ENCODE measurements around the gene PCDHB9.
"Not testable (repeated sequence)": the region's sequence is repeated elsewhere in the genome, so short reads cannot be mapped to it uniquely, and the experiment has no call there.

The PCDHB9 gene

DNA sequence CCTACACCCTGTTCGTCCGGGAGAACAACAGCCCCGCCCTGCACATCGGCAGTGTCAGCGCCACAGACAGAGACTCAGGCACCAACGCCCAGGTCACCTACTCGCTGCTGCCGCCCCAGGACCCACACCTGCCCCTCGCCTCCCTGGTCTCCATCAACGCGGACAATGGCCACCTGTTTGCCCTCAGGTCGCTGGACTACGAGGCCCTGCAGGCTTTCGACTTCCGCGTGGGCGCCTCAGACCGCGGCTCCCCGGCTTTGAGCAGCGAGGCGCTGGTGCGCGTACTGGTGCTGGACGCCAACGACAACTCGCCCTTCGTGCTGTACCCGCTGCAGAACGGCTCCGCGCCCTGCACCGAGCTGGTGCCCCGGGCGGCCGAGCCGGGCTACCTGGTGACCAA is 1.7 kb downstream of the PCDHB9 start:
- DNase-seq (ENCODE audit: low read depth in 2 of 2), result not testable (repeated sequence)

DNA sequence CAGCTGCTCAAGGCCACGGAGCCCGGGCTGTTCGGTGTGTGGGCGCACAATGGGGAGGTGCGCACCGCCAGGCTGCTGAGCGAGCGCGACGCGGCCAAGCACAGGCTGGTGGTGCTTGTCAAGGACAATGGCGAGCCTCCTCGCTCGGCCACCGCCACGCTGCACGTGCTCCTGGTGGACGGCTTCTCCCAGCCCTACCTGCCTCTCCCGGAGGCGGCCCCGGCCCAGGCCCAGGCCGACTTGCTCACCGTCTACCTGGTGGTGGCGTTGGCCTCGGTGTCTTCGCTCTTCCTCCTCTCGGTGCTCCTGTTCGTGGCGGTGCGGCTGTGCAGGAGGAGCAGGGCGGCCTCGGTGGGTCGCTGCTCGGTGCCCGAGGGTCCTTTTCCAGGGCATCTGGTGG is 2.2 kb downstream of the PCDHB9 start:
- not testable (repeated sequence) for DNase-seq (ENCODE audit: low read depth in 2 of 2)

DNA sequence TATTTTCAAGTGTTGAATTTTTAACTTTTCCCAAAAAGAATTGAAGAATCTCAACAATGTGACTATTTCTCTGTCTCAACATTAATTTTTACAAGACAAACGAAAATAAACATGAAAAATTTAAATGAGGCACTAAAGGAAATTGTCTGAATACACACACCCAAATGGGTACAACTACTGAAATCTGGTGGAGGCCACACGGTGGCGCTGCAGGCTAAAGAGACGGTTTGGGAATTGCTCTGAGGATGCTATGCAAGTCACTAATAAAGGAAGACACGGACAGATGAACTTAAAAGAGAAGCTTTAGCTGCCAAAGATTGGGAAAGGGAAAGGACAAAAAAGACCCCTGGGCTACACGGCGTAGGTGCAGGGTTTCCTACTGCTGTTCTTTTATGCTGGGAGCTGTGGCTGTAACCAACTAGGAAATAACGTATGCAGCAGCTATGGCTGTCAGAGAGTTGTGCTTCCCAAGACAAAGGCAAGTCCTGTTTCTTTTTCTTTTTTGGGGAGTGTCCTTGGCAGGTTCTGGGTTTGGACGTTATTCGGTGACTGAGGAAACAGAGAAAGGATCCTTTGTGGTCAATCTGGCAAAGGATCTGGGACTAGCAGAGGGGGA is 5.3 kb downstream of the PCDHB9 start, which contains the start of gene PCDHB10:
Gene PCDHB10 (plus strand): TSS at position 244 of the 616 bp plus-strand sequence. CDS start 200 bp downstream, at position 444.
- DNase-seq (ENCODE audit: low read depth in 2 of 2), result no peak

GRCh38 chr5:141194332-141194731 is 7.4 kb downstream of the PCDHB9 start:
- not testable (repeated sequence) for DNase-seq (ENCODE audit: low read depth in 2 of 2)

DNA sequence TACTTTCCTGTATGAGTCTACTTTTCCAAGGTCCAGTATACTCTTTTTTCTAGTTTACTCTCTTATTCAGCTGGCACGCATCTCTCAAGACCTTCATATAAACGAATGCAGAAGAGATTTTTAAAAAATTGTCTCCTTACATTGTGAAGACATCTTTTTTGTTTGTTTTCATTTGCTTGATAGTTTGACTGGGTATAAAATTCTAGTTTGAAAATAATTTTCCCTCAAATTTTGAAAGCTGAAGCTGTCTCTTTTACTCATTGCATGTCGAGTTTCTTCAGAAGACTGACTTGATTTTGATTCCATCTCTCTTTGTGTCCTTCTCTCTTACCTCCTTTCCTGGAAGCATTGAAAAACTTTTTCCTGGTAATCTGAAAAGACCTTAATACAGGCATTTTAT is 9.4 kb downstream of the PCDHB9 start:
- no peak for DNase-seq (ENCODE audit: low read depth in 2 of 2)

GRCh38 chr5:141199359-141200235 is 12.6 kb downstream of the PCDHB9 start, which contains the start of gene PCDHB11:
PCDHB11 (plus strand) TSS chr5:141199627; CDS start chr5:141199775, 148 bp downstream.
- no peak for DNase-seq (ENCODE audit: low read depth in 2 of 2)

GRCh38 chr5:141201126-141201525 is 14.2 kb downstream of the PCDHB9 start:
- DNase-seq (ENCODE audit: low read depth in 2 of 2), result not testable (repeated sequence)

GRCh38 chr5:141201646-141202045 is 14.7 kb downstream of the PCDHB9 start:
- DNase-seq (ENCODE audit: low read depth in 2 of 2), result not testable (repeated sequence)

DNA sequence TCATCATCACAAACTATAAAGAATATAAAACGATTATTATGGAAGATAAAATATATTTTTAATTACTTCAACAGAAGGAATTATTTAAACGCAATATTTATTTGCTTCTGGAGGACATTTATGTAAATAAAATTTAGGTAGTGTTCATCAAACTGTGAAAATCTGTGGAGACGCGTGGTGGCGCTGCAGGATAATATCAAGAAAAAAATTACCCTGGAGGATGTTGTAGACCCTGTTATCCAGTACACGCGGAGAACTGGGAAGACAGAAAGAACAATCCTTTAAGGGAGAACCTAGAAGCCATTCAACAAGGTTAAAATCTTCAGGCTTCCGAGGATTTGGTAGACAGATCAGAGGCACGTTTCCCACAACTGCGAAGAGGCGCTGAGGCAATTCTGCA is 21.5 kb downstream of the PCDHB9 start, which contains the start of gene PCDHB12:
Gene PCDHB12 (plus strand): TSS at position 242 of the 400 bp plus-strand sequence. CDS start 189 bp downstream, outside the sequence.
- DNase-seq (ENCODE audit: low read depth in 2 of 2), result no peak

- not testable (repeated sequence) for DNase-seq (ENCODE audit: low read depth in 2 of 2)
These were observed 23.3 kb downstream of the PCDHB9 start for GRCh38 chr5:141210281-141210680.

DNA sequence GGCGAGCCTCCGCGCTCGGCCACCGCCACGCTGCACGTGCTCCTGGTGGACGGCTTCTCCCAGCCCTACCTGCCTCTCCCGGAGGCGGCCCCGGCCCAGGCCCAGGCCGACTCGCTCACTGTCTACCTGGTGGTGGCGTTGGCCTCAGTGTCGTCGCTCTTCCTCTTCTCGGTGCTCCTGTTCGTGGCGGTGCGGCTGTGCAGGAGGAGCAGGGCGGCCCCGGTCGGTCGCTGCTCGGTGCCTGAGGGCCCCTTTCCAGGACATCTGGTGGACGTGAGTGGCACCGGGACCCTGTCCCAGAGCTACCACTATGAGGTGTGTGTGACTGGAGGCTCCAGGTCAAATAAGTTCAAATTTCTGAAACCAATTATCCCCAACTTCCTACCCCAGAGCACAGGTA is 23.9 kb downstream of the PCDHB9 start:
- not testable (repeated sequence) for DNase-seq (ENCODE audit: low read depth in 2 of 2)

DNA sequence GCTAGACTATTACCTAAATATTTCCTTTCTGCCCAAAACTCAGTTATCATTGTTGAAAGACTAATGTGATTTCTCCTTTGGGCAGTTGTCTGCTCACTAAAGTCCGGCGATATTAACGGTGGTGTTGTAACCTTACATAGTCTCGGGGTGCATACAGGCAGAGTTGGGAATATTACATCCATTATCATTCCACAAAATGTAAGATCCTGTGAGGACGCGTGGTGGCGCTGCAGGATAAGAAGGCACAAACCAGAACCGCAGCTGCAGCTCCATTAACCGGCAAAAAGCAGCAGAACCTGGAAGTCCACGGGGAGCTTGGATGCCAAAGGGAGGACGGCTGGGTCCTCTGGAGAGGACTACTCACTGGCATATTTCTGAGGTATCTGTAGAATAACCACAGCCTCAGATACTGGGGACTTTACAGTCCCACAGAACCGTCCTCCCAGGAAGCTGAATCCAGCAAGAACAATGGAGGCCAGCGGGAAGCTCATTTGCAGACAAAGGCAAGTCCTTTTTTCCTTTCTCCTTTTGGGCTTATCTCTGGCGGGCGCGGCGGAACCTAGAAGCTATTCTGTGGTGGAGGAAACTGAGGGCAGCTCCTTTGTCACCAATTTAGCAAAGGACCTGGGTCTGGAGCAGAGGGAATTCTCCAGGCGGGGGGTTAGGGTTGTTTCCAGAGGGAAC is 26.8 kb downstream of the PCDHB9 start, which contains the start of gene PCDHB13:
Gene PCDHB13 (plus strand): TSS at position 264 of the 684 bp plus-strand sequence. CDS start 205 bp downstream, at position 469.
- not testable (repeated sequence) for DNase-seq (ENCODE audit: low read depth in 2 of 2)

DNA sequence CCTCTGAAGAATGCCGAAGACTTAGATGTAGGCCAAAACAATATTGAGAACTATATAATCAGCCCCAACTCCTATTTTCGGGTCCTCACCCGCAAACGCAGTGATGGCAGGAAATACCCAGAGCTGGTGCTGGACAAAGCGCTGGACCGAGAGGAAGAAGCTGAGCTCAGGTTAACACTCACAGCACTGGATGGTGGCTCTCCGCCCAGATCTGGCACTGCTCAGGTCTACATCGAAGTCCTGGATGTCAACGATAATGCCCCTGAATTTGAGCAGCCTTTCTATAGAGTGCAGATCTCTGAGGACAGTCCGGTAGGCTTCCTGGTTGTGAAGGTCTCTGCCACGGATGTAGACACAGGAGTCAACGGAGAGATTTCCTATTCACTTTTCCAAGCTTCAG is 27.6 kb downstream of the PCDHB9 start:
- DNase-seq (ENCODE audit: low read depth in 2 of 2), result not testable (repeated sequence)

DNA sequence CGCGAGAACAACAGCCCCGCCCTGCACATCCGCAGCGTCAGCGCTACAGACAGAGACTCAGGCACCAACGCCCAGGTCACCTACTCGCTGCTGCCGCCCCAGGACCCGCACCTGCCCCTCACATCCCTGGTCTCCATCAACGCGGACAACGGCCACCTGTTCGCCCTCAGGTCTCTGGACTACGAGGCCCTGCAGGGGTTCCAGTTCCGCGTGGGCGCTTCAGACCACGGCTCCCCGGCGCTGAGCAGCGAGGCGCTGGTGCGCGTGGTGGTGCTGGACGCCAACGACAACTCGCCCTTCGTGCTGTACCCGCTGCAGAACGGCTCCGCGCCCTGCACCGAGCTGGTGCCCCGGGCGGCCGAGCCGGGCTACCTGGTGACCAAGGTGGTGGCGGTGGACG is 28.5 kb downstream of the PCDHB9 start:
- not testable (repeated sequence) for DNase-seq (ENCODE audit: low read depth in 2 of 2)

- DNase-seq (ENCODE audit: low read depth in 2 of 2), result not testable (repeated sequence)
These were observed 29.1 kb downstream of the PCDHB9 start for GRCh38 chr5:141216035-141216434.

- no peak for DNase-seq (ENCODE audit: low read depth in 2 of 2)
These were observed 36.3 kb downstream of the PCDHB9 start, which contains the start of gene PCDHB14 for GRCh38 chr5:141223112-141223783. PCDHB14 (plus strand) TSS chr5:141223343; CDS start chr5:141223506, 163 bp downstream.

GRCh38 chr5:141224844-141225243 is 37.9 kb downstream of the PCDHB9 start:
- not testable (repeated sequence) for DNase-seq (ENCODE audit: low read depth in 2 of 2)

DNA sequence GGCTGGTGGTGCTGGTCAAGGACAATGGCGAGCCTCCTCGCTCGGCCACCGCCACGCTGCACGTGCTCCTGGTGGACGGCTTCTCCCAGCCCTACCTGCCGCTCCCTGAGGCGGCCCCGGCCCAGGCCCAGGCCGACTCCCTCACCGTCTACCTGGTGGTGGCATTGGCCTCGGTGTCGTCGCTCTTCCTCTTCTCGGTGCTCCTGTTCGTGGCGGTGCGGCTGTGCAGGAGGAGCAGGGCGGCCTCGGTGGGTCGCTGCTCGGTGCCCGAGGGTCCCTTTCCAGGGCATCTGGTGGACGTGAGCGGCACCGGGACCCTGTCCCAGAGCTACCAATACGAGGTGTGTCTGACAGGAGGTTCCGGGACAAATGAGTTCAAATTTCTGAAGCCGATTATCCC is 38.5 kb downstream of the PCDHB9 start:
- not testable (repeated sequence) for DNase-seq (ENCODE audit: low read depth in 2 of 2)

DNA sequence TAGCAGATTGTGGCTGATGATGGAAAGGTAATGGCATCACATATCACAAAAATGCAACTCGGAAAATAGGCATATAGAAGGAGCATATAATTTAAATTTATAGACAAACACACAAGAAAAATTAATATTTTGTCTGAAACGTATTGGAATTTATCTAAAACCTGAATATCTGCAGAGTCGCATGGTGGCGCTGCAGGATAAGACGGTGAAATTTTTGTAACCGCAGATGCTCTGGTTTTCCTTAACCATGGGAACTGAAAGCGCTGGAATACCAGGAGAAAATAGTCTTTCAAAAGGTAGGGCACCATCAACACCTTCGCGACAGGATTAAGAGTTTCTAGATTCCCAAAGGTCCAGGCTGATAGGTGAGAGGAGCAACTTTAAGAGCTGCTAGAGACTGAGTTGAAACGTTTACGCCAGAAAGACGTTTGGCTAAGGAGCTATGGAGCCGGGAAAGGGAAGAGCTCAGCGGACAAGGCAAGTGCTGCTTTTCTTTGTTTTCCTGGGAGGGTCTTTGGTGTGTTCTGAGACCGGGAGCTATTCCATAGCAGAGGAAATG is 47.2 kb downstream of the PCDHB9 start:
- no peak for DNase-seq (ENCODE audit: low read depth in 2 of 2)

- not testable (repeated sequence) for DNase-seq (ENCODE audit: low read depth in 2 of 2)
These were observed 49.0 kb downstream of the PCDHB9 start for GRCh38 chr5:141235922-141236321.

All from fibroblast of skin of left biceps (primary cell).